ENCODE results near the gene SUV39H2.
A peak's percentile ranks its signal among the peaks of the same experiment; 100 is the strongest.

Gene SUV39H2

DNA sequence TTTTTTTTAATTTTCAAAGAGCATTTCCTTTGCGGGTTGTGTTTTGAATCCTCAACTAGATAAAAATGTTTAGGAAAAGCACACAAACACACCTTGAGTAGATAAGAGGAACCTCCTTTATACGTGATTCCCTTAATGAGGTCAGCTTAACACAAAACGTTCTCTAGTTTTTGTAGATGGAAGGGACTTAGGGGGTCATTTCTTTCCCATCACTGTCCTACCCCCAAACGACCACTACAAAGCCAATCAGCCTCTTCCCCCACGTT, 1.2 kb downstream of the SUV39H2 start:
- Histone ChIP-seq H2AFZ (ENCODE audit: low read length) (no peak overlapping the region), H3K4me2 (ENCODE audit: low read depth, low read length, poor library complexity, severe bottlenecking) (peak overlapping the region; percentile 76), H3K79me2 (ENCODE audit: insufficient read depth, low read length) (peaks cover 95% of the 10 kb centered on the region), H3K4me3 (ENCODE audit: low read length, poor library complexity, severe bottlenecking) (peak overlapping the region; percentile 92), H3K27me3 (ENCODE audit: insufficient read depth, low read length, poor library complexity, severe bottlenecking) (no peaks in the 10 kb centered on the region), H3F3A (ENCODE audit: low read depth) (no peaks in the 10 kb centered on the region), H3K4me1 (ENCODE audit: insufficient read depth, low read length, poor library complexity, severe bottlenecking) (peaks cover 55% of the 10 kb centered on the region), H3K9ac (ENCODE audit: low read depth, low read length, poor library complexity, severe bottlenecking) (peak overlapping the region; percentile 97), H3K36me3 (ENCODE audit: insufficient read depth, low read length) (no peaks in the 10 kb centered on the region), H3K9me3 (ENCODE audit: insufficient read depth, low read depth, low read length) (no peaks in the 10 kb centered on the region), H3K9me2 (replicated peaks; ENCODE audit: low read depth, low read length) (no peaks in the 10 kb centered on the region), H4K20me1 (ENCODE audit: insufficient read depth, low read length, poor library complexity, severe bottlenecking) (peaks cover 61% of the 10 kb centered on the region)
- no peak for TF ChIP-seq EZH2phosphoT487 (IDR thresholded peaks at IDR 0.05; ENCODE audit: borderline replicate concordance)
- TF ChIP-seq, protein P1, sequence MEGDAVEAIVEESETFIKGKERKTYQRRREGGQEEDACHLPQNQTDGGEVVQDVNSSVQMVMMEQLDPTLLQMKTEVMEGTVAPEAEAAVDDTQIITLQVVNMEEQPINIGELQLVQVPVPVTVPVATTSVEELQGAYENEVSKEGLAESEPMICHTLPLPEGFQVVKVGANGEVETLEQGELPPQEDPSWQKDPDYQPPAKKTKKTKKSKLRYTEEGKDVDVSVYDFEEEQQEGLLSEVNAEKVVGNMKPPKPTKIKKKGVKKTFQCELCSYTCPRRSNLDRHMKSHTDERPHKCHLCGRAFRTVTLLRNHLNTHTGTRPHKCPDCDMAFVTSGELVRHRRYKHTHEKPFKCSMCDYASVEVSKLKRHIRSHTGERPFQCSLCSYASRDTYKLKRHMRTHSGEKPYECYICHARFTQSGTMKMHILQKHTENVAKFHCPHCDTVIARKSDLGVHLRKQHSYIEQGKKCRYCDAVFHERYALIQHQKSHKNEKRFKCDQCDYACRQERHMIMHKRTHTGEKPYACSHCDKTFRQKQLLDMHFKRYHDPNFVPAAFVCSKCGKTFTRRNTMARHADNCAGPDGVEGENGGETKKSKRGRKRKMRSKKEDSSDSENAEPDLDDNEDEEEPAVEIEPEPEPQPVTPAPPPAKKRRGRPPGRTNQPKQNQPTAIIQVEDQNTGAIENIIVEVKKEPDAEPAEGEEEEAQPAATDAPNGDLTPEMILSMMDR (conservative IDR thresholded peaks at IDR 0.05; ENCODE audit: low read length), result no peak

DNA sequence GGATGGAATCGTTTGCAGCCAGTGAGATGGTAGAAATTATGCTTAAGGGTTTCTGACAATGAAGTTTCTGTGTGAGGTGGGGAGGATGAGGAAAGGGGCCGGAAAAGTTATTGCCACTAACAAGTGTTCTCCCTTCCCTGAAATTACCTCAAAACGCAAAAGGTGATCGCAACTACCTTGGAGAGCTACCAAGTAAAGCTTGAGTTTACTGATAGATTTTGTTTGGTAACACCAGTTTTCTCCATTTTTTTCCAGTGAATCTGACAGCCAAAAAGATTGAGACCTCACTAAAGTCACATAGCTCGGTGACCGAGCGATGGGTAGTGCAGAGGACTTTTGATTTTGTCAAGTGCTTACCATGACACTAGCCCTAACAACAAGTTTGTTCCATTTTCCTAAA, 1.6 kb downstream of the SUV39H2 start:
- H3K36me3 ChIP-seq (ENCODE audit: insufficient read depth, low read length), result no peaks in the 10 kb centered on the region
- peaks cover 55% of the 10 kb centered on the region for H3K4me1 ChIP-seq (ENCODE audit: insufficient read depth, low read length, poor library complexity, severe bottlenecking)
- peaks cover 95% of the 10 kb centered on the region for H3K79me2 ChIP-seq (ENCODE audit: insufficient read depth, low read length)
- peaks cover 65% of the 10 kb centered on the region for H4K20me1 ChIP-seq (ENCODE audit: insufficient read depth, low read length, poor library complexity, severe bottlenecking)
- no peaks in the 10 kb centered on the region for H3F3A ChIP-seq (ENCODE audit: low read depth)
- peak overlapping the region; percentile 76 for H3K4me2 ChIP-seq (ENCODE audit: low read depth, low read length, poor library complexity, severe bottlenecking)
- no peak overlapping the region for H2AFZ ChIP-seq (ENCODE audit: low read length)
- TF ChIP-seq, protein P1 (conservative IDR thresholded peaks at IDR 0.05; ENCODE audit: low read length), result no peak
- TF ChIP-seq EZH2phosphoT487 (IDR thresholded peaks at IDR 0.05; ENCODE audit: borderline replicate concordance), result no peak
- H3K9me3 ChIP-seq (ENCODE audit: insufficient read depth, low read depth, low read length), result no peaks in the 10 kb centered on the region
- H3K4me3 ChIP-seq (ENCODE audit: low read length, poor library complexity, severe bottlenecking), result peak overlapping the region; percentile 92
- no peaks in the 10 kb centered on the region for H3K9me2 ChIP-seq (replicated peaks; ENCODE audit: low read depth, low read length)
- H3K9ac ChIP-seq (ENCODE audit: low read depth, low read length, poor library complexity, severe bottlenecking), result peak overlapping the region; percentile 97
- no peaks in the 10 kb centered on the region for H3K27me3 ChIP-seq (ENCODE audit: insufficient read depth, low read length, poor library complexity, severe bottlenecking)

DNA sequence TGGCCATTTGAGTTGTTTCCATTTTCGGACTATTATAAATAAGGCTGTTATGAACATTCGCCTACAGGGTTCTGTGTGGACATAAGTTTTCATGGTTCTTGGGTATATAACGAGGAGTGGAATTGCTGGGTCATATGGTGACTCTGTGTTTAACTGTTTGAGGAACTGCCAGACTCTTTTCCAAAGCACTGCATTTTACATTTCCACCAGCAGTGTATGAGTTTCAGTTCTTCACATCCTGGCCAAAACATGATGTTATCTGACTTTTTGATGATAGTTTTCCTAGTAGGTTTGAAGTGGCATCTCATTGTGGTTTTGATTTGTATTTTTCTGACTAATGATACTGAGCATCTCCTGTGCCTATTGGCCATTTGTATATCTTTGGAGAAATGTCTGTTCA, 5.4 kb downstream of the SUV39H2 start:
- H3K9ac ChIP-seq (ENCODE audit: low read depth, low read length, poor library complexity, severe bottlenecking), result no peak overlapping the region
- TF ChIP-seq, protein P1 (conservative IDR thresholded peaks at IDR 0.05; ENCODE audit: low read length), result no peak
- no peak for TF ChIP-seq EZH2phosphoT487 (IDR thresholded peaks at IDR 0.05; ENCODE audit: borderline replicate concordance)
- peak overlapping the region; percentile 35 for H3K4me3 ChIP-seq (ENCODE audit: low read length, poor library complexity, severe bottlenecking)
- H3K4me1 ChIP-seq (ENCODE audit: insufficient read depth, low read length, poor library complexity, severe bottlenecking), result peaks cover 63% of the 10 kb centered on the region
- H3K4me2 ChIP-seq (ENCODE audit: low read depth, low read length, poor library complexity, severe bottlenecking), result peak overlapping the region; percentile 76
- H3F3A ChIP-seq (ENCODE audit: low read depth), result no peaks in the 10 kb centered on the region
- H3K79me2 ChIP-seq (ENCODE audit: insufficient read depth, low read length), result peaks cover 100% of the 10 kb centered on the region
- peaks cover 13% of the 10 kb centered on the region for H3K36me3 ChIP-seq (ENCODE audit: insufficient read depth, low read length)
- no peaks in the 10 kb centered on the region for H3K27me3 ChIP-seq (ENCODE audit: insufficient read depth, low read length, poor library complexity, severe bottlenecking)
- no peaks in the 10 kb centered on the region for H3K9me3 ChIP-seq (ENCODE audit: insufficient read depth, low read depth, low read length)
- no peaks in the 10 kb centered on the region for H3K9me2 ChIP-seq (replicated peaks; ENCODE audit: low read depth, low read length)
- H4K20me1 ChIP-seq (ENCODE audit: insufficient read depth, low read length, poor library complexity, severe bottlenecking), result peaks cover 82% of the 10 kb centered on the region
- H2AFZ ChIP-seq (ENCODE audit: low read length), result no peak overlapping the region
